SK-N-SH (cell line): ENCODE results near the gene FSIP1. TPM values are rescaled to one million over a fixed set of nuclear protein-coding genes. Genes with fewer than 3 reads are reported as not detected.

Experiments
- CTCF ChIA-PET: fragments of 300-600, 350-600 bp; formaldehyde crosslinking; extraction: SDS; loops from one replicate; lab custom pipeline; 2021; lab: Yijun Ruan, JAX
- POLR2A ChIA-PET: fragments of 350-600 bp; sonication (Branson Sonifier 250); formaldehyde crosslinking; extraction: SDS; loops from one replicate; lab custom pipeline; 2020; ENCODE audit warnings: antibody characterized with exemption, inconsistent platforms; lab: Yijun Ruan, JAX
- DNase-seq: peaks from one replicate; pipeline ENCODE4 v3.0.0; 2012
- H2AFZ ChIP-seq: fragments of 200-600 bp; sonication (generic); 2 replicates; pipeline ENCODE4 v1.8.1; 2016; ENCODE audit warnings: antibody characterized with exemption, mild to moderate bottlenecking, low read depth
- H3F3A ChIP-seq: fragments of 200-600 bp; sonication (generic); replicated peaks from 2 replicates; pipeline ENCODE3; 2016; ENCODE audit warnings: antibody characterized with exemption, mild to moderate bottlenecking; ENCODE audit not compliant: insufficient read depth
- H3K27ac ChIP-seq, 2 experiments: fragments of 200-500 bp in 1 of 2; fragments of 200-600 bp in 1 of 2; sonication (Bioruptor generic) in 1 of 2; sonication (generic), shearing (Covaris generic) in 1 of 2; 2 replicates each; pipeline versions ENCODE4 v1.5.1 to v1.6.1; 2014 to 2016; ENCODE audit warnings: low read depth in 2 of 2, inconsistent platforms in 1 of 2, low read length in 1 of 2, mild to moderate bottlenecking in 1 of 2, mixed read lengths in 1 of 2
- H3K27me3 ChIP-seq: fragments of 200-600 bp; sonication (generic), shearing (Covaris generic); 2 replicates; pipeline ENCODE4 v1.6.1; 2016; ENCODE audit warnings: mixed run types; ENCODE audit not compliant: insufficient read depth
- H3K36me3 ChIP-seq, 2 experiments: fragments of 200-500 bp in 1 of 2; fragments of 200-600 bp in 1 of 2; sonication (Bioruptor generic) in 1 of 2; sonication (generic) in 1 of 2; replicated peaks in 1 of 2; 2 replicates each; pipeline versions ENCODE3 to v1.5.1; 2014 to 2016; ENCODE audit warnings: low read length in 1 of 2, mild to moderate bottlenecking in 1 of 2; ENCODE audit not compliant: insufficient read depth in 2 of 2, control insufficient read depth in 1 of 2
- H3K4me1 ChIP-seq, 2 experiments: fragments of 200-500 bp in 1 of 2; fragments of 200-600 bp in 1 of 2; sonication (Bioruptor generic) in 1 of 2; sonication (generic), shearing (Covaris generic) in 1 of 2; 2 replicates each; pipeline versions ENCODE4 v1.5.1 to v1.6.1; 2014 to 2016; ENCODE audit warnings: low read depth in 1 of 2, low read length in 1 of 2, mixed run types in 1 of 2; ENCODE audit not compliant: insufficient read depth in 2 of 2, control insufficient read depth in 1 of 2
- H3K4me2 ChIP-seq: fragments of 200-600 bp; sonication (generic), shearing (Covaris generic); 2 replicates; pipeline ENCODE4 v1.6.1; 2017; ENCODE audit warnings: mixed run types
- H3K4me3 ChIP-seq, 2 experiments: fragments of 200-500 bp in 1 of 2; fragments of 200-600 bp in 1 of 2; sonication (Bioruptor generic) in 1 of 2; sonication (generic), shearing (Covaris generic) in 1 of 2; 2 replicates each; pipeline versions ENCODE4 v1.5.1 to v1.8.1; 2014 to 2016; ENCODE audit warnings: low read depth in 2 of 2, inconsistent platforms in 1 of 2, low read length in 1 of 2, mild to moderate bottlenecking in 1 of 2, mixed read lengths in 1 of 2, moderate library complexity in 1 of 2
- H3K79me2 ChIP-seq: fragments of 200-600 bp; sonication (generic); 2 replicates; pipeline ENCODE4 v1.8.1; 2017; ENCODE audit warnings: mild to moderate bottlenecking; ENCODE audit not compliant: insufficient read depth
- H3K9ac ChIP-seq: fragments of 200-600 bp; sonication (generic); 2 replicates; pipeline ENCODE4 v1.6.1; 2017; ENCODE audit warnings: mixed run types
- H3K9me2 ChIP-seq: fragments of 200-600 bp; sonication (generic); 2 replicates; pipeline ENCODE4 v1.6.1; 2017; ENCODE audit warnings: mixed run types
- H3K9me3 ChIP-seq: fragments of 200-600 bp; sonication (generic); 2 replicates; pipeline ENCODE4 v1.6.1; 2017; ENCODE audit warnings: mixed run types, mild to moderate bottlenecking, moderate library complexity
- H4K20me1 ChIP-seq: fragments of 200-600 bp; sonication (generic); 2 replicates; pipeline ENCODE4 v1.6.1; 2017; ENCODE audit warnings: mild to moderate bottlenecking, mixed run types; ENCODE audit not compliant: insufficient read depth
- FOXJ3 ChIP-seq: sonication (generic); formaldehyde crosslinking; IDR thresholded peaks from 2 replicates; pipeline ENCODE4 v1.5.1; 2020; ENCODE audit warnings: mild to moderate bottlenecking, missing genetic modification reagents
- FOXM1 ChIP-seq: IDR thresholded peaks from 2 replicates; pipeline ENCODE4 v1.4.0; 2012; ENCODE audit warnings: low read depth, mild to moderate bottlenecking
- GABPA ChIP-seq: IDR thresholded peaks from 2 replicates; pipeline ENCODE4 v1.4.0; 2012; ENCODE audit warnings: low read depth, mild to moderate bottlenecking
- IRF3 ChIP-seq: fragments of 150-350 bp; IDR thresholded peaks from 2 replicates; pipeline ENCODE4 v1.6.1; 2016; ENCODE audit warnings: mild to moderate bottlenecking, low read depth, low read length
- MXI1 ChIP-seq: IDR thresholded peaks from 2 replicates; pipeline ENCODE4 v1.6.1; 2012; ENCODE audit warnings: mild to moderate bottlenecking, low read depth, low read length, improper control_type of control experiment
- NRF1 ChIP-seq: IDR thresholded peaks from 2 replicates; pipeline ENCODE4 v1.6.1; 2012; ENCODE audit warnings: low read depth, mild to moderate bottlenecking, low read length
- PBX3 ChIP-seq: IDR thresholded peaks from 2 replicates; pipeline ENCODE4; 2012
- POLR2AphosphoS5 ChIP-seq: IDR thresholded peaks from 2 replicates; pipeline ENCODE4 v1.6.1; 2012; ENCODE audit warnings: low read depth, low read length
- RAD21 ChIP-seq: IDR thresholded peaks from 2 replicates; pipeline ENCODE4 v1.6.1; 2012; ENCODE audit warnings: mild to moderate bottlenecking, low read length
- RXRA ChIP-seq: IDR thresholded peaks from 2 replicates; pipeline ENCODE4 v1.4.0; 2012; ENCODE audit warnings: low read depth, mild to moderate bottlenecking, borderline replicate concordance
- SMC3 ChIP-seq: IDR thresholded peaks from 2 replicates; pipeline ENCODE4 v1.6.1; 2012; ENCODE audit warnings: low read depth, low read length, improper control_type of control experiment
- TEAD4 ChIP-seq: IDR thresholded peaks from 2 replicates; pipeline ENCODE4 v1.4.0; 2012; ENCODE audit warnings: mild to moderate bottlenecking, borderline replicate concordance; ENCODE audit not compliant: insufficient read depth
- ZBTB33 ChIP-seq: IDR thresholded peaks from 2 replicates; pipeline ENCODE4 v1.4.0; 2012; ENCODE audit warnings: low read depth, borderline replicate concordance
- WGBS: methylation state at CpG from one replicate; pipeline ENCODE4 v1.1.6; 2017; ENCODE audit warnings: low lambda C conversion rate; 5-methylcytosine and 5-hydroxymethylcytosine counted together
- polyA plus RNA-seq, 3 experiments: library from polyadenylated mRNA; depleted of rRNA; stranded (reverse); fragments of >200 nt; gene quantifications; 2 replicates each; pipeline ENCODE4 v1.2.3, GENCODE V29; 2012

FSIP1 gene
- polyA plus RNA-seq, 1 of the 3 experiments (the other 2 are of a cell fraction): 0.43 TPM

GRCh38 chr15:39613861-39614260 lies 168.8 kb downstream of the FSIP1 start:
- POLR2A ChIA-PET: no interaction called here

More at GRCh38 chr15:39613861-39614260, 168.8 kb downstream of the FSIP1 start:
- no peak overlapping the region for H3K4me3 ChIP-seq
- no peak for DNase-seq
- no peaks in the 10 kb centered on the region for H3K4me1 ChIP-seq
- no peaks in the 10 kb centered on the region for H3K79me2 ChIP-seq
- peaks cover 0 to 18% of the 10 kb centered on the region in 2 experiments for H3K36me3 ChIP-seq
- TF ChIP-seq RAD21 (no peak), FOXJ3 (no peak), POLR2AphosphoS5 (no peak), MXI1 (no peak), GABPA (no peak), FOXM1 (no peak), RXRA (no peak), ZBTB33 (no peak), NRF1 (no peak), SMC3 (no peak), PBX3 (no peak), TEAD4 (no peak), IRF3 (no peak)
- H3K9me2 ChIP-seq: no peaks in the 10 kb centered on the region
- H3K9me3 ChIP-seq: peaks cover 28% of the 10 kb centered on the region
- H3K27ac ChIP-seq: no peak overlapping the region
- no peak overlapping the region for H3K9ac ChIP-seq
- H3K4me2 ChIP-seq: no peak overlapping the region
- 96% methylated on average over 2 of the region's 2 CpGs for WGBS
- no peaks in the 10 kb centered on the region for H4K20me1 ChIP-seq
- CTCF ChIA-PET: no interaction called here
- peaks cover 4% of the 10 kb centered on the region for H3F3A ChIP-seq
- no peak overlapping the region for H2AFZ ChIP-seq
- no peaks in the 10 kb centered on the region for H3K27me3 ChIP-seq
